HG02973 (cell line): ENCODE data around the gene MYL10.

Experiments
- ATAC-seq: cut with Tn5 transposase; IDR thresholded peaks from one replicate; pipeline ENCODE4 v1.9.1; 2021; ENCODE audit warnings: moderate library complexity; ENCODE audit not compliant: unreplicated experiment

MYL10 gene

DNA sequence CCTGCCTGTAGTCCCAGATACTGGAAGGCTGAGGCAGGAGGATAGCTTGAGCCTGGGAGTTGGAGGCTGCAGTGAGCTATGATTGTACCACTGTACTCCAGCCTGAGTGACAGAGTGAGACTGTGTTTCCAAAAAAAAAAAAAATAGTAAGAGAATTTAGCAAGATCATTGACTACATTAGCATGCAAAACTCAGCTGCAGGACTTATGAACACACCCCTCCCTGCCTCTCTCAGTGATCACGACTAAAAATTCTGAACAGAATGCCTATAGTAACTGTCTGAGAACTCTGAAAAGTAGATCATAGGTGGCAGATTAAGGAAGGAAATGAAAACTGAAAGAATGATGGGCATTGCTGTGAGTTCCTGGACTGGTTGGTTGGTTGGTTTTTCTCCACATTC, 50.5 kb downstream of the MYL10 start:
- ATAC-seq = no peak

DNA sequence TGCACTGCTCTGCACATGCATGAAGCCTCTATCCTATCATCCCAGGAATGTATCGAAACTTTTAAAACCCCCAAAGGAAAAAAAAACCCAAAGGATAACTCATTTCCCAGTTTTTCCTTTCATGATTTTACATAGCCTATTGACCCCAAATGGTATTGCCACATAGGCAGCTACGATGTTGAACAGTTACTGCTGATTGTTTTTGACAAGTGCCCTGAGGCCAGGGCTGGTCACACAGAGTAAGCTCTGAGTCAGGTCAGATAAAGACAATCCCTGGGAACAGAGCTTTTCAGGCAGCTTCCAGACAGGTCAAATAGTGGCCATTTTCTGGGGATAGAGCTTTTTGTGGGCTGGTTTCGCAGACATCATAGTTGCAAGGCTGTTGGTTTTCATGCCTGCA, 52.1 kb downstream of the MYL10 start:
- ATAC-seq = no peak

DNA sequence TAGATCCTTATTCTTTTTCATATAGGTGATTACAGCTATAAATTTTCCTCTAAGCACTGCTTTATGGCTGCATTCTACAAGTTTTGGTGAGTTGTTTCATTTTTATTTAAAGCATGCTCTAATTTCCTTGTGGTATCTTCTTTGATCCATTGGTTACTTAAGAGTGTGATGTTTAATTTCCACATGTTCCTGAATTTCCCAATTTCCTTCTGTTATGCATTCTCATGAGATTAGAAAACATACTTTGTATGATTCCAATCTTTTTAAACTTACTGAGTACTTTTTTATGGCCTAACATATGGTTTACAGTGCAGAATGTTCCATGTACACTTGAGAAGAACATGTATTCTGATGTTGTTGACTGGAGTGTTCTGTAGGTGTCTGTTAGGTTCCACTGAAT, 53.4 kb downstream of the MYL10 start:
- ATAC-seq = no peak

DNA sequence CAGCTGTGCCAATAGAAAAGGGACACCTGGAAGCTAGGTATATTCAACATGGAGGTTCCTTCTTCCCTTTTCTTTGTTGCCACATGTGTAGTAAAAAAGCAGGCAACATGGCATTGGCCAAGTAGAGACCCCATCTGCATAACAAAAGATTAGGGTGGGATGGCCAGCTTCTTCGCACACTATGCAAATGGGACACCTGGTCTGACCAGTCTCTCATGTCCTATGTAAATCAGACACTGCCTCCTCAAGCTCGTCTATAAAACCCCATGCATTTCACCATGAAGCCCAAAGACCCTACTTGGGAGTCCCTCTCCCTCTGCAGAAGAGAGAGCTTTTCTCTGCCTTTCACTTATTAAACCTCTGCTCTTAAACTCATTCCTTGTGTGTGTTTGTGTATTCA, 53.9 kb downstream of the MYL10 start:
- ATAC-seq = no peak

DNA sequence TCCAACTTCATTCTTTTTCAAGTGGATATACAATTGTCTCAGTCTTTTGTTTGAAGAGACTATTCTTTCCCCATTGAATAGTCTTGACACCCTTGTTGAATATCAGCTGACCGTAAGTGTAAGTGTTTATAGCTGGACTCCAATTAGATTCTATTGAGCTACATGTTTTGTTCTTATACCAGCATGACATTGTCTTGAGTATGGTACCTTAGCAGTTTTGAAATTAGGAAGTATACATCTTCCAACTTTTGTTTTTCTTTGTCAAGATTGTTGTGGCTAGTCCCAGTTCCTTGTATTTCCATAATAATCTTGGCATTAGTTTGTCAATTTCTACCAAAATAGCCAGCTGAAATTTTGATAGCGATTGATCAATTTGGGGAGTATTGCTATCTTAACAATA, 56.9 kb downstream of the MYL10 start:
- ATAC-seq = no peak

DNA sequence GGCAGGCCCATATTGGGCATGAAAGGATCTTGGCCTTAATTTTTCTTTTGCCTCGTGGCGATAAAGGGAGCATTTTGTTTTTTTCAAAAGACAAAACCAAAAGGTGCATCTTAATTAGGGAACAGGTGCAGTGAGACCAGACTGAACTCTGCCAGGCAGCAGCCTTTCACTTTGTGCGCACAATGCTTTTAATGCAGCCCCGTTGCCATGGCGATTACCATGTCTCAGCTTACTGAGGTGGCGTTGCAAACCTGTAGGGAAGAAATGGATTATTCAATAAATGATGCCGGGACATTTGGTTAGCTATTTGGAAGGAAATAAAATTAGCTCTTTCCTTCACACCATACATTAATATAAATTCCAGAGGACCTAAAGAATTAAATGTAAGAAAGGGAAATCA, 61.9 kb downstream of the MYL10 start:
- ATAC-seq = no peak

DNA sequence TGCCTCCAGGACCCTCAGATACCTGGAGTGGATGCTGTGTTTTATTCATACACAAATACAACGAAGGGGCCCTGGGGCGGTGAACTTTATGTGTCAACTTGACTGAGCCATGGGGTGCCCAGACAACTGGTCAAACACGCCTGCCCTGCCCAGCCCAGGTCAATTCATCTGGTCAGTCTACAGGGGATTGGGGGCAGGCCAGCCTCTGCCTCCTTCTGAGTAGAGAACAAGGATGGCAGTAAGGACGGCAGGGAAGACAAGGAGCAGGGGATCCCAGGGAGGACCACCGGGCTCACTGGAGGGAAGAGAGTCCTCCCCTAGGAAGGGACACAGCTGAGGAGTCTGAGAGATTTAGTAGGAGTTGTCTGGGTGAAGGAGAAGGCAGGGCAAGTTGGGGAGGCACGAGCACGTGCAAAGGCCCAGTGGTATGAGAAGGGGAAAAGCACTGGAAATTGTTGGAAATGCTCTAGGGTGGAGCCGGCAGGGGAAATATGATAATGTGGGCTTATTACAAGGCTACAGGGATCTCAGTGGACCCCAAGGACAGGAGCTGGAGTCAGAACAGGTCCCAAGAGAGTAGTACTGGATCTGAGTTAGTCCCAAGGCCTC, 63.4 kb downstream of the MYL10 start:
- ATAC-seq = no peak

DNA sequence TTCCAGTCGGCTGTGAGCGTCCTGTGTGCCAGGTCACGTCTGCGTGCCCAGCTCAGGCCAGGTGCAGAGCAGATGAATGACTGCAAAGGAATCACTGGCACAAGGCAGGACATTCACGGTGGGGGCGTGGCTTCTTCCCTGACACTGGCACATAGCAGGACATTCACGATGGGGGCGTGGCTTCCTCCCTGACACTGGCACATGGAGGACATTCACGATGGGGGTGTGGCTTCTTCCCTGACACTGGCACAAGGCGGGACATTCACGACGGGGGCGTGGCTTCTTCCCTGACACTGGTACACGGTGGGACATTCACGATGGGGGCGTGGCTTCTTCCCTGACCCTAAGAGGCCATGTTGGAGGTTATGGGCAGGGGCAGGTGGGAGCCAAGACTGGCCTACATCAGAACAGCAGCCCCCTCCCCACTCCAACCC, 64.3 kb downstream of the MYL10 start:
- no peak for ATAC-seq

DNA sequence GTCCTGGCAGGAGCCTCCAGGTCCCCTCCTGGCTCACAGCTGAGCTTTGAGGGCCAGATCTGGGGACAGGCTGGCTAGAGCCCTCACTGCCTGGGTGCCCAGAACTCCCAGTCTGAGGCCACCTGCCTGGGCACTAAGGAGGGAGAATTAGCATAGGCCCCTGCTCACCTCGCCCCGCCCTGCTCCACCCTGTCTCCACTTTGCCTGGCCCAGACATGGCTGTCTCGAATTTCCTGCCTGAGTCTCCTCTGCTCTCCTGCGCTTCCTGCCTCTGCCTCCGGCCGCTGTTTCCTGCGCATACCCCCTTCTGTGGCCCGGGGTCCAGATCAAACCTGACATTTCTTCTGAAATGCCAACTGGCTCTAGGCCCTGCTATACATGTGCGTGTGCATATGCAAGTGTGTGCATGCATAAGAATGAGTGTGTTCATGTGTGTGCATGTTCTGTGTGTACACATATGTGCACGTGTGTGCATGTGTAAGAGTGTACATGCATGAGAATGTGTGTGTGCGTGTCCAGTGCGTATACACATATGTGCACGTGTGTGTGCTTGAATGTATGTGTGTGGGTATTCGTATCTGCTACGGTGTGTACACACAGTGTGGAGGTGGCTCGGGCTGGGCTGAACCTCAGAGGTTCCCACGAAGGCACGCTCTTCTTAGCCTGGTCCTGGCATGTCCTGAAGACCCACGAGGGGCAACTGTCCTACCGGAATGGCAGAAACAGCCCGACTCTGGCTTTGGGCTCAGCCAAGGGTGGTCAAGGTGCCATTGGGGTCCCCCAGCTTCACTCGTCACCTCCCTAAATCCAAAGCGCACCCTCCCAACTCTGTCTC, 64.9 kb downstream of the MYL10 start:
- no peak for ATAC-seq
